ENCODE results near the gene RNF214. TPM values are rescaled to one million over a fixed set of nuclear protein-coding genes. Genes with fewer than 3 reads are reported as not detected.
"Not testable (repeated sequence)": the region's sequence is repeated elsewhere in the genome, so short reads cannot be mapped to it uniquely, and the experiment has no call there.

Gene RNF214
- polyA plus RNA-seq, 4 donors: 6.9 to 17.8 (median 8.9) TPM

DNA sequence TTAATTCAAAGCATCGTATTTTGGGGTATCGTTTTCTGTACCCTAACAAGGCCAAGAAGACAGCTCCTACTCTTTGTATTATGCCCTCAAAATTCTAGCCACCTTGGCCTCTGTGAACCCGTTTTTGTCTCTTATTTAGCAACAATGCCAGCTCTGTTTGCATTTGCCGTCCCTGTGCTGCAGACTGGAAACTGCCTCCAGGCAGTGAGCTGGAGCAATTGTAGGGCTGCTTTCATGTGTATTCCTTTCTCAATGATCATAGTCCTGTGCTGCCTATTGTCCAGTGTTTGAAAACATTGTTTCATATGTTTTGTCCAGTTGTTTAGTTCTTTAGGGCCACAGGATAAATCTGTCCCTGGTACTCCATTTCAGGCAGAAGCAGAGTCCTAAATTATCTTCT is 38.7 kb downstream of the RNF214 start:
- H3K27me3 ChIP-seq (ENCODE audit: control insufficient read depth in 3 of 3, insufficient read depth in 3 of 3, low read length in 3 of 3): no peaks in the 10 kb centered on the region
- no peak overlapping the region for H3K4me3 ChIP-seq (ENCODE audit: low read depth in 1 of 3, low read length in 3 of 3)
- H3K27ac ChIP-seq (ENCODE audit: low read depth in 1 of 3, low read length in 2 of 3): no peak overlapping the region
- WGBS, 3 donors: 93 to 99% (median 97%) methylated on average over 4 of the region's 4 CpGs
- FAIRE-seq: no peak
- no peak for DNase-seq
- H3K9me3 ChIP-seq (ENCODE audit: control insufficient read depth in 2 of 2, insufficient read depth in 1 of 2, low read depth in 1 of 2, low read length in 1 of 2): peaks cover 0 to 3% of the 10 kb centered on the region in 2 donors
- peaks cover 2 to 34% (median 5%) of the 10 kb centered on the region in 3 donors for H3K36me3 ChIP-seq (ENCODE audit: control insufficient read depth in 3 of 3, insufficient read depth in 2 of 3, low read depth in 1 of 3, low read length in 3 of 3)
- no peaks in the 10 kb centered on the region for H3K4me1 ChIP-seq (ENCODE audit: control insufficient read depth in 3 of 3, insufficient read depth in 2 of 3, low read depth in 1 of 3, low read length in 2 of 3)

DNA sequence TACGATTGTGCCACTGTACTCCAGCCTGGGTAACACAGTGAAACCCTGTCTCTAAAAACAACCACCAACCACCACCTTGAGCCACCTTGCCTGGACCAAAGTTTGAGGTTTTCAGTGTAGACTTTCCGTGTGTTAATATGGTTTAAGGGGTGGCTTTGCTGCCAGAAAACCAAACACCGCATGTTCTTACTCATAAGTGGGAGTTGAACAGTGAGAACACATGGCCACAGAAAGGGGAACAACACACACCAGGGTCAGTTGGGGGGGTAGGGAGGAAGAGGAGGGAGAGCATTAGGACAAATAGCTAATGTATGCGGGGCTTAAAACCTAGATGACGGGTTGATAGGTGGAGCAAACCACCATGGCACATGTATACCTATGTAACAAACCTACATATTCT is 39.7 kb downstream of the RNF214 start:
- peaks cover 2 to 31% (median 5%) of the 10 kb centered on the region in 3 donors for H3K36me3 ChIP-seq (ENCODE audit: control insufficient read depth in 3 of 3, insufficient read depth in 2 of 3, low read depth in 1 of 3, low read length in 3 of 3)
- H3K27ac ChIP-seq (ENCODE audit: low read depth in 1 of 3, low read length in 2 of 3); FAIRE-seq; DNase-seq; H3K4me3 ChIP-seq (ENCODE audit: low read depth in 1 of 3, low read length in 3 of 3); H3K4me1 ChIP-seq (ENCODE audit: control insufficient read depth in 3 of 3, insufficient read depth in 2 of 3, low read depth in 1 of 3, low read length in 2 of 3); H3K9me3 ChIP-seq (ENCODE audit: control insufficient read depth in 2 of 2, insufficient read depth in 1 of 2, low read depth in 1 of 2, low read length in 1 of 2); H3K27me3 ChIP-seq (ENCODE audit: control insufficient read depth in 3 of 3, insufficient read depth in 3 of 3, low read length in 3 of 3): not testable (repeated sequence)
- WGBS, 3 donors: 90 to 97% (median 94%) methylated on average over 5 of the region's 5 CpGs

DNA sequence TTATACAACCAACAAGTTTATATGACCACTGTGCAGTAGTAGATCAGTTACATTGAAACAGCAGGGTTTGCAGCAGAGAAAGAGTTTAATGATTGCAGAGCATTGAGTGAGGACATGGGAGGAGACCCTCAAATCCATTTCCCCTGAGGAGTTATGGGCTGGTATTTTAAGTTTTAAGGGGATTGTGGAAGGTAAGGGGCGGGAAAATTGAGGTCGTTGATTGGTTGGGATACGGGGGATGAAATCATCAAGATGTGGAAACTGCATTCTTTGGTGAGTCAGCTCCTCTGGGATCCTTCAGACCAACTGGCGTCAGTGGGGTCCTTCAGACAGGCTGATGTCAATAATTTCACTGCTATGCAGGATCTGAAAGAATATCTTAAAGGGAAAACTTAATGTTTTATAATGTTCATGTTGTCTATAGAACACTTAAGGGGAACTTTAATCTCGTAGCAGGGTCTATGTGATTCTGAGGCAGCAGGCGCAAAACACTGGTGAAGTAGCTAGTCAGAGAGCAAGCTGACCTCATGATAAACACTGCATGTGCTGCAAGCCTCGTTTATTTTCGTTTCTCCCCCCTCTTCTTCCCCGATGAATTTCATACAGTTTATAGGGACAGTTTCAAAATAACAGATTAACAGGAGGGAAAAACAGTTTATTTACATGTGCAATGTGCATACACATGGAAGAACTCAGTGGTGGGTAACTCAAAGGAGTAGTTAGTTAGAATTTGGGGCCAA is 41.2 kb downstream of the RNF214 start:
- H3K9me3 ChIP-seq (ENCODE audit: control insufficient read depth in 2 of 2, insufficient read depth in 1 of 2, low read depth in 1 of 2, low read length in 1 of 2): peaks cover 0 to 3% of the 10 kb centered on the region in 2 donors
- H3K4me3 ChIP-seq (ENCODE audit: low read depth in 1 of 3, low read length in 3 of 3): no peak overlapping the region
- no peak for FAIRE-seq
- 84 to 95% (median 95%) methylated on average over 9 of the region's 9 CpGs for WGBS, 3 donors
- H3K4me1 ChIP-seq (ENCODE audit: control insufficient read depth in 3 of 3, insufficient read depth in 2 of 3, low read depth in 1 of 3, low read length in 2 of 3): no peaks in the 10 kb centered on the region
- no peaks in the 10 kb centered on the region for H3K27me3 ChIP-seq (ENCODE audit: control insufficient read depth in 3 of 3, insufficient read depth in 3 of 3, low read length in 3 of 3)
- H3K27ac ChIP-seq (ENCODE audit: low read depth in 1 of 3, low read length in 2 of 3): no peak overlapping the region
- H3K36me3 ChIP-seq (ENCODE audit: control insufficient read depth in 3 of 3, insufficient read depth in 2 of 3, low read depth in 1 of 3, low read length in 3 of 3): peaks cover 2 to 29% (median 3%) of the 10 kb centered on the region in 3 donors
- no peak for DNase-seq

DNA sequence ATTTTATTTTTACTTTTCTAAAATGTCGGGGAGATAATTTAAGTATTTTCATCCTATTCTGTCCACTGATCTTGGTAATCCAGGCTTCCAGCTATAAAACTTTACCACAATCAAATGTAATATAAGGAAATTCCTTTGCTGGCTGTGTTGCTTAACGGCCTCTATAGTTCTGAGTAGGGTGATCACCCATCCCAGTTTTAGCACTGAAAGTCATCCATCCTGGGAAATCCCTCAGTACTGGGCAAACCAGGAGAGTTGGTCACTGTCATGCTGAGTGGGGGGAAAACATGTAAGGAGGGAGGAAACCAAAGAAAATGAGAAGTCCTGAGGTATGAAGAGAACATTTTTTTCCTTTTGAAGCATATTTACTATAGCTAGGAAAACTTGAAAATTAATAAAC is 45.9 kb downstream of the RNF214 start:
- Histone ChIP-seq H3K27me3 (ENCODE audit: control insufficient read depth in 3 of 3, insufficient read depth in 3 of 3, low read length in 3 of 3) (no peaks in the 10 kb centered on the region), H3K36me3 (ENCODE audit: control insufficient read depth in 3 of 3, insufficient read depth in 2 of 3, low read depth in 1 of 3, low read length in 3 of 3) (peaks cover 5 to 42% (median 14%) of the 10 kb centered on the region in 3 donors), H3K4me1 (ENCODE audit: control insufficient read depth in 3 of 3, insufficient read depth in 2 of 3, low read depth in 1 of 3, low read length in 2 of 3) (peaks cover 0 to 4% (median 0%) of the 10 kb centered on the region in 3 donors), H3K9me3 (ENCODE audit: control insufficient read depth in 2 of 2, insufficient read depth in 1 of 2, low read depth in 1 of 2, low read length in 1 of 2) (peaks cover 0 to 3% of the 10 kb centered on the region in 2 donors), H3K27ac (ENCODE audit: low read depth in 1 of 3, low read length in 2 of 3) (no peak overlapping the region), H3K4me3 (ENCODE audit: low read depth in 1 of 3, low read length in 3 of 3) (no peak overlapping the region)
- FAIRE-seq: no peak
- DNase-seq: no peak
- WGBS, 3 donors: 80 to 88% (median 85%) methylated on average over 2 of the region's 2 CpGs

DNA sequence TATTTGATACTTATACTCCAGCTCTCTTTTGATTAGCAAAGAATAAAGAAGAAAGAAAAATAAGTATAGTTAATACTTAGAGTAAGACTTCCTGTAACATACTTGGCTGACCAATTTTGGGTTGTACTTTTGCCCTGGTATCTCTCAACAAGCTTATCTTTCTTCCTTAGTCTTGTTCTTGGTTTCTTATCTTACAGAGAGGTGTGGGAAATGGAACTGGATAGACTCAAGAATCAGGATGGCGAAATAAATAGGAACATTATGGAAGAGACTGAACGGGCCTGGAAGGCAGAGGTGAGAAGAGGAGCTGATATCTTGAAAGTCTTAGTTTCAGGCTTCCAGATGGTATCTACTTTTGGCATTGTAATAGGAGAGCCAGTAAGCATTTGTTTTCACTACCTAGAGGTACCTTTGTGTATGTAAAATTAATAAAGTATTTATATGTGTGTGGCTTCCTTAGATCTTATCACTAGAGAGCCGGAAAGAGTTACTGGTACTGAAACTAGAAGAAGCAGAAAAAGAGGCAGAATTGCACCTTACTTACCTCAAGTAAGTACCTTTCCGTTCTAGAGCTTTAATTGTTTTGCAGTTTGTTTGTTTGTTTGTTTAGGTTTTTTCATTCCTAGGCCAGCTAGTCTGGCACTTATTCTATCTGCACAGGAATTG is 47.4 kb downstream of the RNF214 start:
- H3K4me1 ChIP-seq (ENCODE audit: control insufficient read depth in 3 of 3, insufficient read depth in 2 of 3, low read depth in 1 of 3, low read length in 2 of 3): peaks cover 0 to 4% (median 0%) of the 10 kb centered on the region in 3 donors
- H3K27ac ChIP-seq (ENCODE audit: low read depth in 1 of 3, low read length in 2 of 3): peak overlapping the region in 1 of 3 donors; percentile 43
- no peaks in the 10 kb centered on the region for H3K27me3 ChIP-seq (ENCODE audit: control insufficient read depth in 3 of 3, insufficient read depth in 3 of 3, low read length in 3 of 3)
- no peak for FAIRE-seq
- H3K4me3 ChIP-seq (ENCODE audit: low read depth in 1 of 3, low read length in 3 of 3): no peak overlapping the region
- peak in 1 of 2 donors; percentile 21 for DNase-seq
- peaks cover 5 to 44% (median 13%) of the 10 kb centered on the region in 3 donors for H3K36me3 ChIP-seq (ENCODE audit: control insufficient read depth in 3 of 3, insufficient read depth in 2 of 3, low read depth in 1 of 3, low read length in 3 of 3)
- H3K9me3 ChIP-seq (ENCODE audit: control insufficient read depth in 2 of 2, insufficient read depth in 1 of 2, low read depth in 1 of 2, low read length in 1 of 2): no peaks in the 10 kb centered on the region
- 52 to 69% (median 66%) methylated on average over 4 of the region's 4 CpGs for WGBS, 3 donors

DNA sequence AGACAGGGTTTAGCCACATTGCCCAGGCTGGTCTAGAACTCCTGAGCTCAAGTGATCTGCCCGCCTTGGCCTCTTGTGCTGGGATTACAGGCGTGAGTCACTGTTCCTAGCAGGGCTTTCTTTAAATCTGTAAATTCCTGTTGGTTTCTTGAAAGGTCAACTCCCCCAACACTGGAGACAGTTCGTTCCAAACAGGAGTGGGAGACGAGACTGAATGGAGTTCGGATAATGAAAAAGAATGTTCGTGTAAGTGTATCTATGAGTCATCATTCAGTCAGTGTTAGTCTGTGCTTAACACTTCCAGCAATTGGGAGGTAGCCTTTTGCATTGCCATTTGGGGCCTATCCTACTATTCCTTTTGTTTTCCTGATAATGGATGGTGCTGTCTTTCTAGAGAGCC is 48.7 kb downstream of the RNF214 start:
- Histone ChIP-seq H3K4me3 (ENCODE audit: low read depth in 1 of 3, low read length in 3 of 3) (no peak overlapping the region), H3K9me3 (ENCODE audit: control insufficient read depth in 2 of 2, insufficient read depth in 1 of 2, low read depth in 1 of 2, low read length in 1 of 2) (no peaks in the 10 kb centered on the region), H3K27ac (ENCODE audit: low read depth in 1 of 3, low read length in 2 of 3) (no peak overlapping the region), H3K36me3 (ENCODE audit: control insufficient read depth in 3 of 3, insufficient read depth in 2 of 3, low read depth in 1 of 3, low read length in 3 of 3) (peaks cover 5 to 45% (median 15%) of the 10 kb centered on the region in 3 donors), H3K27me3 (ENCODE audit: control insufficient read depth in 3 of 3, insufficient read depth in 3 of 3, low read length in 3 of 3) (no peaks in the 10 kb centered on the region), H3K4me1 (ENCODE audit: control insufficient read depth in 3 of 3, insufficient read depth in 2 of 3, low read depth in 1 of 3, low read length in 2 of 3) (peaks cover 0 to 4% (median 0%) of the 10 kb centered on the region in 3 donors)
- DNase-seq (no peak), FAIRE-seq (no peak)
- WGBS, 3 donors: 81 to 88% (median 86%) methylated on average over 6 of the region's 6 CpGs

DNA sequence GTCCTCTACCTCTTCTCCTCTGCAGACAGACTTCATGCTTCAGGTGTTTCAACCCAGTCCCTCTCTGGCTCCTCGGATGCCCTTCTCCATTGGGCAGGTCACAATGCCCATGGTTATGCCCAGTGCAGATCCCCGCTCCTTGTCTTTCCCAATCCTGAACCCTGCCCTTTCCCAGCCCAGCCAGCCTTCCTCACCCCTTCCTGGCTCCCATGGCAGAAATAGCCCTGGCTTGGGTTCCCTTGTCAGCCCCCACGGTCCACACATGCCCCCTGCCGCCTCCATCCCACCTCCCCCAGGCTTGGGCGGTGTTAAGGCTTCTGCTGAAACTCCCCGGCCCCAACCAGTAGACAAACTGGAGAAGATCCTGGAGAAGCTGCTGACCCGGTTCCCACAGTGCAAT is 49.4 kb downstream of the RNF214 start:
- H3K27me3 ChIP-seq (ENCODE audit: control insufficient read depth in 3 of 3, insufficient read depth in 3 of 3, low read length in 3 of 3): no peaks in the 10 kb centered on the region
- WGBS, 3 donors: 97 to 99% (median 97%) methylated on average over 7 of the region's 7 CpGs
- no peak overlapping the region for H3K4me3 ChIP-seq (ENCODE audit: low read depth in 1 of 3, low read length in 3 of 3)
- H3K27ac ChIP-seq (ENCODE audit: low read depth in 1 of 3, low read length in 2 of 3): no peak overlapping the region
- H3K9me3 ChIP-seq (ENCODE audit: control insufficient read depth in 2 of 2, insufficient read depth in 1 of 2, low read depth in 1 of 2, low read length in 1 of 2): no peaks in the 10 kb centered on the region
- peaks cover 7 to 44% (median 18%) of the 10 kb centered on the region in 3 donors for H3K36me3 ChIP-seq (ENCODE audit: control insufficient read depth in 3 of 3, insufficient read depth in 2 of 3, low read depth in 1 of 3, low read length in 3 of 3)
- peaks cover 0 to 9% (median 0%) of the 10 kb centered on the region in 3 donors for H3K4me1 ChIP-seq (ENCODE audit: control insufficient read depth in 3 of 3, insufficient read depth in 2 of 3, low read depth in 1 of 3, low read length in 2 of 3)
- FAIRE-seq (no peak), DNase-seq (no peak)

DNA sequence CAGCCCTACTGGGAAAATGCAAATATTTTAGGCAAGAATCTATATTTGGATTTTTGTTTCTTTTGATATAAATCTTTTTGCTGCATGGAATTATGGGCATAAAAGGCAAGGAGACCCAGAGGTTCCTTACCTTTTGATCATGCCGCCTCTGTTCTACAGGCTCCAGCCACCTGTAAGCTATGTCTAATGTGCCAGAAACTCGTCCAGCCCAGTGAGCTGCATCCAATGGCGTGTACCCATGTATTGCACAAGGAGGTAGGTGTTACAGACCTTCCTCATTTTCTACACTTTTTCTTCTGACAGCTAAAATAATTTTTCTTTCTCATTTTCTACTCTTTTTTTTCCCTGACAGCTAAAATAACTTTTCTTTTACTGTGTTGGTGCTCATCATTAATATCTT is 50.5 kb downstream of the RNF214 start:
- peaks cover 0 to 19% (median 2%) of the 10 kb centered on the region in 3 donors for H3K4me1 ChIP-seq (ENCODE audit: control insufficient read depth in 3 of 3, insufficient read depth in 2 of 3, low read depth in 1 of 3, low read length in 2 of 3)
- no peak for FAIRE-seq
- no peak overlapping the region for H3K27ac ChIP-seq (ENCODE audit: low read depth in 1 of 3, low read length in 2 of 3)
- 85 to 92% (median 92%) methylated on average over 3 of the region's 3 CpGs for WGBS, 3 donors
- no peak overlapping the region for H3K4me3 ChIP-seq (ENCODE audit: low read depth in 1 of 3, low read length in 3 of 3)
- no peaks in the 10 kb centered on the region for H3K9me3 ChIP-seq (ENCODE audit: control insufficient read depth in 2 of 2, insufficient read depth in 1 of 2, low read depth in 1 of 2, low read length in 1 of 2)
- H3K36me3 ChIP-seq (ENCODE audit: control insufficient read depth in 3 of 3, insufficient read depth in 2 of 3, low read depth in 1 of 3, low read length in 3 of 3): peaks cover 7 to 46% (median 18%) of the 10 kb centered on the region in 3 donors
- DNase-seq: no peak
- no peaks in the 10 kb centered on the region for H3K27me3 ChIP-seq (ENCODE audit: control insufficient read depth in 3 of 3, insufficient read depth in 3 of 3, low read length in 3 of 3)
